ENCODE measurements around the gene FRG2.

- TF ChIP-seq CTCF (IDR thresholded peaks at IDR 0.05) = no peak
- no peak for TF ChIP-seq POLR2A (IDR thresholded peaks at IDR 0.05)
Observed at GRCh38 chr4:190017357-190018200, 9.5 kb downstream of the FRG2 start.

Data from adrenal gland (tissue), 5 donors.